H9 (cell line): Measurements from ENCODE around the gene RPS19BP1. TPM values are rescaled to one million over a fixed set of nuclear protein-coding genes. Genes with fewer than 3 reads are reported as not detected.

Source experiments
- DNase-seq: peaks from one replicate; pipeline ENCODE4 v3.0.0-alpha.2; 2017
- H2AFZ ChIP-seq: one replicate; pipeline ENCODE4 v1.6.1; 2013; ENCODE audit warnings: mild to moderate bottlenecking, low read length, control low read depth, moderate library complexity
- H2AK5ac ChIP-seq: 2 replicates; pipeline ENCODE4 v1.6.1; 2013; ENCODE audit warnings: low read length, control low read depth, mixed read lengths; ENCODE audit not compliant: insufficient read length
- H2BK120ac ChIP-seq: one replicate; pipeline ENCODE4 v1.6.1; 2013; ENCODE audit warnings: low read depth, mild to moderate bottlenecking, low read length, control low read depth, inconsistent platforms; ENCODE audit not compliant: poor library complexity, severe bottlenecking
- H2BK12ac ChIP-seq: 2 replicates; pipeline ENCODE4 v1.6.1; 2013; ENCODE audit warnings: low read length, control low read depth, mixed read lengths, low read depth; ENCODE audit not compliant: insufficient read length
- H2BK15ac ChIP-seq: 2 replicates; pipeline ENCODE4 v1.6.1; 2013; ENCODE audit warnings: low read depth, low read length, control low read depth
- H2BK20ac ChIP-seq: one replicate; pipeline ENCODE4 v1.6.1; 2013; ENCODE audit warnings: low read depth, mild to moderate bottlenecking, low read length, control low read depth, inconsistent platforms; ENCODE audit not compliant: poor library complexity, severe bottlenecking
- H2BK5ac ChIP-seq: 2 replicates; pipeline ENCODE4 v1.6.1; 2013; ENCODE audit warnings: low read length, control low read depth, mixed read lengths; ENCODE audit not compliant: insufficient read length
- H3K14ac ChIP-seq: 2 replicates; pipeline ENCODE4 v1.6.1; 2013; ENCODE audit warnings: low read length, control low read depth; ENCODE audit not compliant: insufficient read depth
- H3K18ac ChIP-seq: 2 replicates; pipeline ENCODE4 v1.6.1; 2013; ENCODE audit warnings: low read depth, mild to moderate bottlenecking, mixed read lengths, low read length, control low read depth; ENCODE audit not compliant: insufficient read length
- H3K23ac ChIP-seq: 2 replicates; pipeline ENCODE4 v1.6.1; 2013; ENCODE audit warnings: low read length, control low read depth, mixed read lengths, low read depth; ENCODE audit not compliant: insufficient read length
- H3K23me2 ChIP-seq: 2 replicates; pipeline ENCODE4 v1.6.1; 2013; ENCODE audit warnings: low read depth, mild to moderate bottlenecking, mixed read lengths, low read length, control low read depth; ENCODE audit not compliant: insufficient read length, poor library complexity, severe bottlenecking
- H3K27ac ChIP-seq: 2 replicates; pipeline ENCODE4 v1.5.1; 2013; ENCODE audit warnings: low read length, control low read depth, mixed read lengths, low read depth; ENCODE audit not compliant: insufficient read length
- H3K27me3 ChIP-seq: 2 replicates; pipeline ENCODE4 v1.6.1; 2013; ENCODE audit warnings: low read length, control low read depth, inconsistent platforms; ENCODE audit not compliant: insufficient read depth
- H3K4ac ChIP-seq: 2 replicates; pipeline ENCODE4 v1.6.1; 2013; ENCODE audit warnings: low read depth, mild to moderate bottlenecking, control low read depth, inconsistent platforms, low read length, moderate library complexity
- H3K4me1 ChIP-seq: 2 replicates; pipeline ENCODE4 v1.6.1; 2013; ENCODE audit warnings: low read length, control low read depth, inconsistent platforms; ENCODE audit not compliant: insufficient read depth
- H3K4me2 ChIP-seq: 2 replicates; pipeline ENCODE4 v1.6.1; 2013; ENCODE audit warnings: low read length, control low read depth, mixed read lengths; ENCODE audit not compliant: insufficient read length, insufficient read depth
- H3K56ac ChIP-seq: 2 replicates; pipeline ENCODE4 v1.6.1; 2013; ENCODE audit warnings: low read depth, mild to moderate bottlenecking, mixed read lengths, low read length, control low read depth; ENCODE audit not compliant: insufficient read length
- H3K79me1 ChIP-seq: 2 replicates; pipeline ENCODE4 v1.6.1; 2013; ENCODE audit warnings: low read depth, mild to moderate bottlenecking, moderate library complexity, low read length, control low read depth, inconsistent platforms; ENCODE audit not compliant: insufficient read depth, poor library complexity, severe bottlenecking
- H3K79me2 ChIP-seq: 2 replicates; pipeline ENCODE4 v1.6.1; 2013; ENCODE audit warnings: low read length, control low read depth, inconsistent platforms; ENCODE audit not compliant: insufficient read depth
- H3K9ac ChIP-seq: 2 replicates; pipeline ENCODE4 v1.6.1; 2013; ENCODE audit warnings: low read length, control low read depth, mixed read lengths; ENCODE audit not compliant: insufficient read length; ENCODE audit errors: extremely low read depth
- H3K9me3 ChIP-seq: one replicate; pipeline ENCODE4 v1.6.1; 2013; ENCODE audit warnings: low read depth, low read length, inconsistent platforms; ENCODE audit not compliant: control insufficient read depth
- H3T11ph ChIP-seq: one replicate; pipeline ENCODE4 v1.6.1; 2013; ENCODE audit warnings: mild to moderate bottlenecking, low read length, control low read depth, inconsistent platforms
- H4K20me1 ChIP-seq: one replicate; pipeline ENCODE4 v1.6.1; 2013; ENCODE audit not compliant: control insufficient read depth, insufficient read length, insufficient read depth
- H4K5ac ChIP-seq: 2 replicates; pipeline ENCODE4 v1.6.1; 2013; ENCODE audit warnings: low read depth, mild to moderate bottlenecking, mixed read lengths, low read length, control low read depth; ENCODE audit not compliant: insufficient read length
- H4K8ac ChIP-seq: replicated peaks from 2 replicates; pipeline ENCODE4 v1.6.1; 2013; ENCODE audit warnings: low read length, control low read depth, mixed read lengths, low read depth; ENCODE audit not compliant: insufficient read length
- H4K91ac ChIP-seq: 2 replicates; pipeline ENCODE4 v1.6.1; 2013; ENCODE audit warnings: low read depth, mild to moderate bottlenecking, moderate library complexity, mixed read lengths, low read length, control low read depth; ENCODE audit not compliant: insufficient read length
- H3K27ac Mint-ChIP-seq, 3 experiments: 2 replicates in 2 of 3; 3 replicates in 1 of 3; pipeline ENCODE4 v1.8.0; 2020 to 2021; ENCODE audit warnings: mixed read lengths in 3 of 3, mild to moderate bottlenecking in 1 of 3, moderate library complexity in 1 of 3
- H3K27me3 Mint-ChIP-seq: 2 replicates; pipeline ENCODE4 v1.8.0; 2021; ENCODE audit warnings: low read depth, mild to moderate bottlenecking, moderate library complexity, mixed read lengths
- H3K36me3 Mint-ChIP-seq, 3 experiments: 2 replicates in 2 of 3; 3 replicates in 1 of 3; pipeline ENCODE4 v1.8.0; 2020 to 2021; ENCODE audit warnings: low read depth in 3 of 3, mixed read lengths in 3 of 3; ENCODE audit not compliant: insufficient read depth in 1 of 3
- H3K4me1 Mint-ChIP-seq, 2 experiments: 2 replicates each; pipeline ENCODE4 v1.8.0; 2020; ENCODE audit warnings: mixed read lengths in 2 of 2
- H3K4me3 Mint-ChIP-seq, 2 experiments: 2 replicates in 1 of 2; 3 replicates in 1 of 2; pipeline ENCODE4 v1.8.0; 2020 to 2021; ENCODE audit warnings: mild to moderate bottlenecking in 2 of 2, mixed read lengths in 2 of 2, moderate library complexity in 1 of 2
- H3K9me3 Mint-ChIP-seq, 2 experiments: 2 replicates in 1 of 2; 3 replicates in 1 of 2; pipeline ENCODE4 v1.8.0; 2020; ENCODE audit warnings: mild to moderate bottlenecking in 2 of 2, mixed read lengths in 2 of 2, moderate library complexity in 1 of 2
- CTCF ChIP-seq: fragments of 200-600 bp; sonication (generic); conservative IDR thresholded peaks from 3 replicates; pipeline ENCODE4 v1.8.0; 2021; ENCODE audit warnings: antibody characterized with exemption, mild to moderate bottlenecking
- WGBS: extraction: QIAGEN DNeasy Blood & Tissue Kit; methylation state at CpG from one replicate; pipeline ENCODE4 v1.1.7; 2013; ENCODE audit warnings: missing lambda C conversion rate, low lambda C conversion rate, mixed read lengths; ENCODE audit not compliant: insufficient read length; ENCODE audit errors: extremely low coverage; 5-methylcytosine and 5-hydroxymethylcytosine counted together
- total RNA-seq: library from RNA; stranded (reverse); gene quantifications from 2 replicates; pipeline ENCODE4 v1.2.1, GENCODE V29; 2021

The RPS19BP1 gene
- total RNA-seq, 1 experiment from 2014 or later: 65.0 TPM

- no peak overlapping the region for H4K91ac ChIP-seq
- no peak overlapping the region for H3K14ac ChIP-seq
- no CpG with 5 or more reads among the region's 3 CpGs for WGBS
- H3K9me3 ChIP-seq: no peaks in the 10 kb centered on the region
- no peak overlapping the region for H2AFZ ChIP-seq
- peaks cover 4% of the 10 kb centered on the region for H3K23me2 ChIP-seq
- H3K9ac ChIP-seq: no peak overlapping the region
- no peak overlapping the region for H2AK5ac ChIP-seq
- no peak overlapping the region for H3K4me2 ChIP-seq
- H3K79me2 ChIP-seq: no peaks in the 10 kb centered on the region
- H3K36me3 Mint-ChIP-seq: no peaks in the 10 kb centered on the region; a peak in 1 of 7 replicates
- no peak for DNase-seq
- H3K9me3 Mint-ChIP-seq: no peaks in the 10 kb centered on the region
- H3K79me1 ChIP-seq: no peaks in the 10 kb centered on the region
- H3K18ac ChIP-seq: no peak overlapping the region
- H3K27me3 ChIP-seq: peaks cover 33% of the 10 kb centered on the region
- no peak overlapping the region for H3T11ph ChIP-seq
- TF ChIP-seq CTCF: no peak
- H2BK20ac ChIP-seq: no peak overlapping the region
- H3K4me3 Mint-ChIP-seq: no peak overlapping the region
- no peak overlapping the region for H4K8ac ChIP-seq
- H3K23ac ChIP-seq: no peak overlapping the region
- no peak overlapping the region for H2BK12ac ChIP-seq
- H3K56ac ChIP-seq: no peak overlapping the region
- peaks cover 5 to 10% of the 10 kb centered on the region in 2 experiments for H3K4me1 Mint-ChIP-seq
- H3K27me3 Mint-ChIP-seq: peaks cover 83% of the 10 kb centered on the region
- no peaks in the 10 kb centered on the region for H4K20me1 ChIP-seq
- no peak overlapping the region for H2BK15ac ChIP-seq
- no peak overlapping the region for H2BK120ac ChIP-seq
- no peaks in the 10 kb centered on the region for H3K4me1 ChIP-seq
- H3K27ac ChIP-seq: no peak overlapping the region
- H2BK5ac ChIP-seq: no peak overlapping the region
- H3K4ac ChIP-seq: no peak overlapping the region
- H3K27ac Mint-ChIP-seq: no peak overlapping the region
- H4K5ac ChIP-seq: no peak overlapping the region
These were observed 21.6 kb upstream of the RPS19BP1 start for GRCh38 chr22:39554151-39554550.
